GM12891 (cell line): ENCODE data around the gene MCM3AP.
A peak's percentile ranks its signal among the peaks of the same experiment; 100 is the strongest.
"Not testable (repeated sequence)": the region's sequence is repeated elsewhere in the genome, so short reads cannot be mapped to it uniquely, and the experiment has no call there.

Source experiments
- DNase-seq: peaks from one replicate; pipeline ENCODE4 v3.0.0; 2011; ENCODE audit warnings: low spot score; ENCODE audit not compliant: insufficient read length
- FAIRE-seq: peaks from 2 replicates; lab custom pipeline; 2011; peaks lifted over from hg19 to GRCh38; lab: Jason Lieb, UNC
- PAX5 ChIP-seq: IDR thresholded peaks from 2 replicates; pipeline ENCODE4 v1.6.1; 2011; ENCODE audit warnings: low read length, moderate library complexity, mild to moderate bottlenecking; ENCODE audit not compliant: insufficient read depth, severe bottlenecking
- POLR2A ChIP-seq: IDR thresholded peaks from 2 replicates; pipeline ENCODE4 v1.6.1; 2011; ENCODE audit warnings: low read depth, low read length, control low read depth
- POLR2AphosphoS5 ChIP-seq: IDR thresholded peaks from 2 replicates; pipeline ENCODE4 v1.6.1; 2011; ENCODE audit warnings: low read depth, low read length, control low read depth
- POU2F2 ChIP-seq: IDR thresholded peaks from 2 replicates; pipeline ENCODE4 v1.6.1; 2011; ENCODE audit warnings: low read depth, mild to moderate bottlenecking, control low read depth, low read length, moderate library complexity
- SPI1 ChIP-seq: IDR thresholded peaks from 2 replicates; pipeline ENCODE4 v1.6.1; 2011; ENCODE audit warnings: low read depth, low read length, control low read depth
- TAF1 ChIP-seq: IDR thresholded peaks from 2 replicates; pipeline ENCODE4 v1.6.1; 2011; ENCODE audit warnings: low read depth, low read length, control low read depth

The MCM3AP gene

DNA sequence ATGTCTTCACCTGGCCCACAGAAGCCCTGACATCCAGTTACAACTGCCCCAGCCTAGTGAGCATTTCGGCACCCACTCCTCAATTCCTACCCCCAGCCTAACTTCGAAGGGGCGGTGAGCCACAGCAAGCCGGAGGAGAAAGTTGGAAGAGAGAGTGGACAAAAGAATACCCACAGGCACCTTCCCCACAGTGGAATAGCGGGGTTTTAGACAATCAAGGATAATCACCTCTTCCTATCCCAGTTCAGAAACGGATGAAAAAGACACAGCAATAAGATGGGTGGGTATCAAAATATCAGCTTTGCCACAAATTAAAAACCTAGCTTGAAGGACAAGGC lies 55.5 kb downstream of the MCM3AP start:
- no peak for FAIRE-seq
- TF ChIP-seq POLR2AphosphoS5 (no peak), POU2F2 (no peak), PAX5 (no peak), SPI1 (no peak), TAF1 (no peak), POLR2A (no peak)
- no peak for DNase-seq

DNA sequence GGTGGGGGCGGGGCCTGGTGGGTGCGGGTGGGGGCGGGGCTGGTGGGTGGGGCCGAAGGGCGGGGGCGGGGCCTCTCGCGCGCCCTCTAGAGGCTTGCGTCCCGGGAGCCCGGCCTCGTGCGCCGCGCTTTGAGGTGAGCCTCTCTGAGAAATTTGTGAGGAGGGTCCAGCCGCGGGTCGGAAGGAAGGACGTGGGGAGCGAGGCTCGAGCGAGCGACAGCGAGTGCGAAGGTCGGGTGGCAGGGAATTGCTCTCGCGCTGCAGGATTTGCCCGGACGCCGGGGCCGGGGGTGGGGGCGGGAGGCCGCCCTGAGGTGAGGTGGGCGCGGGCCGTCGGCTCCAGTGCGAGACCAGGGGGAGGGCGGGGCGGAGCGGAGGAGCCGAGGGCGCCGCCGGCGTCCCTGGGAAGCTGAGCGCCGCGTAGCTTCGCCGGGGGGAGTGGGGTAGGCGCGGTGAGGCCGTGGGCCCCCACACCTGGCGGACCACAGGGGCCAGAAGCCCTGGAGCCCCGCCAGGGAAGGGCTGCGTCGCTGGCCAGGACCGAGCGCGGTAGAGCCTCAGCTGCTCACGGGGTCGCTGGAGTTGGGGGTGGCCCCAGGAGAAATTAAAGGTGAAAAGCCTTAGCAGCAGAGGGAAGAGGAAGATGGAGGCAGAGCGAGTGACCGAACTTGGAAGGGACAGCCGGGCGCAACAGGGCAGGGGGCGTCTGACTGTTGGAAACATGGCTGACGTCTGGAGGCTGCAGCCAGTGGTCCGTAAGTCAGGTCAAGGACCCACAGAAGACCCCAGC lies 56.1 kb downstream of the MCM3AP start:
- peak; percentile 53 for DNase-seq
- TF ChIP-seq POU2F2 (no peak), POLR2A (peak; percentile 54), POLR2AphosphoS5 (no peak), SPI1 (no peak), TAF1 (0 out of 2 replicates have a peak, but pooled peaks have one; percentile 40), PAX5 (no peak)
- no peak for FAIRE-seq

DNA sequence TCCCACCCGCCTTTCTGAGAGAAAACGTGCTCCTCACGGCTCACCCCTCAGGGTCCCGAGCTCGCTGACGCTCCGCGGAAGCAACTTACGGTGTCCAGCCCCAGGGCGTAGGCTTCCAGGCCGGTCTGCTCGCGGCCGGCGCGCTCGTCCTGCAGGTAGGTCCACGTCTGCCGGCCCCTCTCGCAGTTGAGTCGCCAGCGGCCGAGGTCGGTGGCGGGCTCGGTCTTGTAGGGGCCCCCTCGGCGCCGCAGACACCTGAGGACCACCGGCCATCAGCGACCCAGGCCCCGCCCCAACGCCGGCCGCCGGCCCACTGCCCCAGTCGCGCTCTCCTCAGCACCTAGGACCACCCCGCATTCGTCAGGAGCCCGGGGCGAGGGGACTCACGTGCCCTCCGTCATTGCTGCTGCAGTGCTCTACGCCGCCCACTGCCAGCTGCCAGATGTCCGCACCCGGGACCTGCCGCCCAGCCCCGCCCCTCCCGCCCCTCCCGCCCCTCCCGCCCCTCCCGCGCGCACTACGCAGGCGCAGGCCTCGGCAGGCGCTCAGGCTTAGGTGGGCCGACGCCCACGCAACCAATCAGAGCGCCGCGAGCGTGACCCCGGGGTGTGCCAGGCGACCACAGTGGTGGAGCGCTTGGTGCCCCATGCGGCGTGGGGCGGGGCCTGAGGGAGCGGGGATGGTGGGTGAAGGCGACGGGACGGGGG lies 56.9 kb downstream of the MCM3AP start, which contains the start of gene LSS:
TSS of gene LSS (minus strand) at position 430 of the 707 bp plus-strand sequence. CDS start at position 401, 29 bp downstream.
- DNase-seq (peak; percentile 97), FAIRE-seq (peak; percentile 71)
- peak; percentile 92 for TF ChIP-seq PAX5
- no peak for TF ChIP-seq SPI1
- 0 out of 2 replicates have a peak, but pooled peaks have one; percentile 39 for TF ChIP-seq POLR2AphosphoS5

DNA sequence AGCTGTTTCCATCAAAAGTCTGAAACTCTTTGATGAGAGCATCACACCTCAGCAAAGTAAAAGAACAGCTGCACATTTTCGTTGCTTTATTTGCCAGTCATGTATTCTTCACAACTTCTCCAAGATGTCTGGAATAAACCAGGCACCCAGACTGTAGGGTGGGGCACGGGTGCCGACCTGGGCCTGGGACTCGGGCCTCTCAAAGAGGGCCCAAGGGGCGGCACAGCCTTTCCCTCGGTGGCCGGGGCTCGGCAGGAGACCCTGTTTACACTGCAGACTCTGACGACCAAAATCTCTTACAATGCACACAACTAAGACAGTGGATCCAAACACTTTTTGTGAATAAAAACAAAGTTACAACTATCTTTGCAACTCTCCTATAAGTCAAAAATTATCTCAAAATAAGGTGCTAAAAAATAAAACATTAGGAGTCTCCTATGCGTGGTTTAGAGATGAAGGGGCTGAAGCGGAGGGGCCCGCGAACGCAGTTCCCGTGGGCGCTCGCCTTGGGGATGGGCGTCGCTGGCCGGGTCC lies 57.5 kb downstream of the MCM3AP start:
- FAIRE-seq (no peak), DNase-seq (no peak)
- TF ChIP-seq POLR2A (no peak), PAX5 (no peak), POLR2AphosphoS5 (no peak), SPI1 (no peak), TAF1 (no peak), POU2F2 (no peak)

- TF ChIP-seq POU2F2, result no peak
- no peak for TF ChIP-seq POLR2A
- TF ChIP-seq TAF1, result no peak
- no peak for TF ChIP-seq SPI1
- TF ChIP-seq POLR2AphosphoS5, result no peak
- TF ChIP-seq PAX5, result no peak
- FAIRE-seq, result no peak
- no peak for DNase-seq
These were observed 58.4 kb downstream of the MCM3AP start for GRCh38 chr21:46226920-46227599.

DNA sequence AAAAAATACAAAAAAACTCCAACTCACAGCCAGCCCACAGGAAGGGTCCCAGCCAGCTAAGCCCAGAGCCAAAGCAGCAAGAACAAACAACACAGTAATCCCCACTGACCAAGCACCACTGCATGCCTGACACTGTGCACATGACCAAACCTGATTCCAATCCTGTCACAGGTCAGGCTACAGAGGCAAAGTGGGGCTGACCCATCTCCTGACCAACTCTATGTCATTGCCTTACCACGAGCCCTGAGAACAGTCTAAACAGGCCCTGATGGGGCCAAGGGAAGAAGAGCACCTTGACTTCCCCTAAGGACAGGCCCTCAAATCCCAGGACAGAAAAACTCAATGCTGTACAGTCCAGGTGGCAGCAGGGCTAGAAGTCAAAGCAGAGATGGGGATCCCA lies 59.3 kb downstream of the MCM3AP start:
- DNase-seq (no peak), FAIRE-seq (no peak)
- TF ChIP-seq PAX5, result no peak

DNA sequence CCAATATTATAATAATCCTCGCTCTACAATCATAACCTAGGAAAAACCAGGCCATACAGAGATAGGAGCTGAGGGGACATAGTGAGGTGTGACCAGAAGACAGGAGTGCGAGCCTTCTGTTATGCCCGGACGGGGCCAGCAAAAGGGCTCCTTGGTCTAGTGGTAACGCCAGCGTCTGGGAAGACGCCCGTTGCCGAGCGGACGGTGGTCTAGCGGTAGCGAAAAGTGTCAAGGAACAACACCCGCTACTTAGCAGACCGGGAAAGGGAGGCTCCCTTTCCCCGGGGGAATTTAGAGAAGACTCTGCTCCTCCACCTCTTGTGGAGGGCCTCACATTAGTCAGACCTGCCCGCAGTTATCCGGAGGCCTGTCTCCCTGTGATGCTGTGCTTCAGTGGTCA lies 61.8 kb downstream of the MCM3AP start:
- DNase-seq, FAIRE-seq: not testable (repeated sequence)

GRCh38 chr21:46223217-46223616 lies 62.2 kb downstream of the MCM3AP start:
- TF ChIP-seq POLR2A, result no peak
- TF ChIP-seq POLR2AphosphoS5, result no peak
- no peak for TF ChIP-seq TAF1
- TF ChIP-seq SPI1, result no peak
- TF ChIP-seq POU2F2, result no peak
- no peak for TF ChIP-seq PAX5
- DNase-seq (no peak), FAIRE-seq (no peak)

DNA sequence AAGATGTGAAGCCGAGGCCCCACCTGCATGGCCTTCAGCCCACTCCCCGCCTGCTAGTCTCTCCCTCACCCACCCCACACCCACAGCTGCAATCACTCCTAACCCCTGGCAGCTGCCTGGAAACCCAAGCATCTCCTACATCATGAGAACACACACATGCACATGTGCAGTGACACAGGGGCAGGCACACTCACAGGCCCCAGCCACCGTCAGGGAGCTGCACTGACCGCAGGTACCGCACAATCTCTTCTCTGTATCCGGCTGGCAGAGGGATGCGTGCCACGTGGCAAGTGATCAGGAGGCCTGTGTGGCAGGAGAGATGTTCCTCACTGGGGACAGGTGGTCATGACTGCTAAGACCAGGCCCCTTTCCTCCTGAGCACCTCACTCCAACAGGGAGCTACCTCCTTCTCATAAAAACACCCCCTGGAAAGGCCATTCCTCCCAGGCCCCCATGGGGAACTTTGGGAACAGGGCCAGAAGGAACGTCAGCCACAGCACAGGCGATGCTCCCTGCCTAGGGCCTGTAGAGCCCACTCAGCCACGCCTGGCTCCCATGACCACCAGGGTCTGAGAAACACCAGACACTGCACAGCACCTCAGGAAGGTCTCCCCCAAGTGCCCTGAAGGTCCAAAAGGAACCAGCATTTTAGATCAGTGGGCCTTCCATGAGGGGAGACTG lies 62.8 kb downstream of the MCM3AP start:
- TF ChIP-seq SPI1 (no peak), POLR2A (no peak), PAX5 (no peak), POLR2AphosphoS5 (no peak)
- FAIRE-seq (no peak), DNase-seq (no peak)
